ENCODE data around the gene OR6S1. TPM values are rescaled to one million over a fixed set of nuclear protein-coding genes. Genes with fewer than 3 reads are reported as not detected.

The OR6S1 gene
- total and polyA plus RNA-seq, 10 of the 15 experiments (the other 5 are each of a cell fraction or from before 2014, with no cell fraction given), result 0.22 to 0.67 (median 0.43) TPM; not detected in 4

DNA sequence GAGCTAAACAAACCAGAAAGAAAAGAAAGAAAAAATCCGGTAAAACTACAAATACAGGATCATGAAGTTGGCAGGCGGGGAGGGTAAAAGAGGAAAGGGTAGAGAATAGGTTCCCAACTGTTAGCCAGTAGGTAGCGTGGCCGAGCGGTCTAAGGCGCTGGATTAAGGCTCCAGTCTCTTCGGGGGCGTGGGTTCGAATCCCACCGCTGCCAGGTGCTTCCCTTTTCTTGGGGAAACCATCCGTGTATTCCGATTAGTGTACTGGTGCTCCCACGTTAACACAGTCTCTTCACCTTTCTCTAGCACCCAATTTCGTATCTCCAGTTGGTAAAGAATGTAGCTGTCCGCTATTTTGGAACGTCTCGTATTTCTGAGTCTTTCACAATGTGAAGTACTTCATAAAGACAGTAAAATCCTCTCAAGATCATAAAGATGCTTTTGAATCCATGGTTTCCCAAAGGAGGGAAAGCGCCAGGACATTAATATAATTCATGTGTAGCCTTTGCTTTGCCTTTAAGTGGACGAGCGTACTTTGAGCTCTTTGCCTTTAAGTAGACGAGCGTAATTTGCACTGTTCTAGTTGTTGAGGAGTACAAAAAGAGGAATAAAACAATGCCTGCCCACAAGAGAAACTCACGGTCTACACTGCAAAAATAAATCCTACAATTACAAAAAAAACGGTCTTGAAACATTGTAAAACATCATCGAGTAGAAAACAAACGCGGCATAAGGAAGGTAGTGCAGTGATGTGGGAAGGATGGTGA lies 31.3 kb downstream of the OR6S1 start (continued):
- TF ChIP-seq JUNB (IDR thresholded peaks at IDR 0.05) (no peak), MEF2B (IDR thresholded peaks at IDR 0.05; ENCODE audit: partially characterized antibody, poor library complexity, severe bottlenecking) (no peak), POLR2AphosphoS5 (IDR thresholded peaks at IDR 0.05; ENCODE audit: low read length) (no peak), IRF5 (IDR thresholded peaks at IDR 0.05; ENCODE audit: borderline replicate concordance) (no peak), NBN (IDR thresholded peaks at IDR 0.05) (0 out of 2 replicates have a peak, but pooled peaks have one; percentile 4), RAD21 (IDR thresholded peaks at IDR 0.05; ENCODE audit: insufficient read depth, low read depth, low read length) (no peak), FOS (IDR thresholded peaks at IDR 0.05; ENCODE audit: borderline replicate concordance, extremely low read depth, insufficient read length) (no peak), YY1 (IDR thresholded peaks at IDR 0.05; ENCODE audit: low read depth, low read length) (peak; percentile 27; the same call in 1 of the 2 replicates), RELA (IDR thresholded peaks at IDR 0.05; ENCODE audit: borderline replicate concordance, partially characterized antibody) (no peak), FOXM1 (IDR thresholded peaks at IDR 0.05; ENCODE audit: low read depth, low read length) (no peak), MYC (IDR thresholded peaks at IDR 0.05; ENCODE audit: insufficient read depth, insufficient read length, insufficient replicate concordance, low read length, severe bottlenecking) (no peak), ZNF207 (IDR thresholded peaks at IDR 0.05; ENCODE audit: borderline replicate concordance) (no peak), ASH2L (IDR thresholded peaks at IDR 0.05; ENCODE audit: borderline replicate concordance, low read depth) (no peak), RB1 (IDR thresholded peaks at IDR 0.05; ENCODE audit: borderline replicate concordance) (0 out of 2 replicates have a peak, but pooled peaks have one; percentile 20), PAX8 (IDR thresholded peaks at IDR 0.05) (no peak), ZNF384 (IDR thresholded peaks at IDR 0.05; ENCODE audit: borderline replicate concordance, low read depth, low read length) (no peak), IKZF2 (IDR thresholded peaks at IDR 0.05) (peak; percentile 16 to 19; a peak in 2 of 4 replicates), BHLHE40 (IDR thresholded peaks at IDR 0.05; ENCODE audit: borderline replicate concordance in 1 of 2, low read depth in 2 of 2, low read length in 1 of 2) (no peak)
- TF ChIP-seq, protein P1, sequence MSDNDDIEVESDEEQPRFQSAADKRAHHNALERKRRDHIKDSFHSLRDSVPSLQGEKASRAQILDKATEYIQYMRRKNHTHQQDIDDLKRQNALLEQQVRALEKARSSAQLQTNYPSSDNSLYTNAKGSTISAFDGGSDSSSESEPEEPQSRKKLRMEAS (IDR thresholded peaks at IDR 0.05; ENCODE audit: low read depth, low read length), result no peak
- TF ChIP-seq, protein P2, sequence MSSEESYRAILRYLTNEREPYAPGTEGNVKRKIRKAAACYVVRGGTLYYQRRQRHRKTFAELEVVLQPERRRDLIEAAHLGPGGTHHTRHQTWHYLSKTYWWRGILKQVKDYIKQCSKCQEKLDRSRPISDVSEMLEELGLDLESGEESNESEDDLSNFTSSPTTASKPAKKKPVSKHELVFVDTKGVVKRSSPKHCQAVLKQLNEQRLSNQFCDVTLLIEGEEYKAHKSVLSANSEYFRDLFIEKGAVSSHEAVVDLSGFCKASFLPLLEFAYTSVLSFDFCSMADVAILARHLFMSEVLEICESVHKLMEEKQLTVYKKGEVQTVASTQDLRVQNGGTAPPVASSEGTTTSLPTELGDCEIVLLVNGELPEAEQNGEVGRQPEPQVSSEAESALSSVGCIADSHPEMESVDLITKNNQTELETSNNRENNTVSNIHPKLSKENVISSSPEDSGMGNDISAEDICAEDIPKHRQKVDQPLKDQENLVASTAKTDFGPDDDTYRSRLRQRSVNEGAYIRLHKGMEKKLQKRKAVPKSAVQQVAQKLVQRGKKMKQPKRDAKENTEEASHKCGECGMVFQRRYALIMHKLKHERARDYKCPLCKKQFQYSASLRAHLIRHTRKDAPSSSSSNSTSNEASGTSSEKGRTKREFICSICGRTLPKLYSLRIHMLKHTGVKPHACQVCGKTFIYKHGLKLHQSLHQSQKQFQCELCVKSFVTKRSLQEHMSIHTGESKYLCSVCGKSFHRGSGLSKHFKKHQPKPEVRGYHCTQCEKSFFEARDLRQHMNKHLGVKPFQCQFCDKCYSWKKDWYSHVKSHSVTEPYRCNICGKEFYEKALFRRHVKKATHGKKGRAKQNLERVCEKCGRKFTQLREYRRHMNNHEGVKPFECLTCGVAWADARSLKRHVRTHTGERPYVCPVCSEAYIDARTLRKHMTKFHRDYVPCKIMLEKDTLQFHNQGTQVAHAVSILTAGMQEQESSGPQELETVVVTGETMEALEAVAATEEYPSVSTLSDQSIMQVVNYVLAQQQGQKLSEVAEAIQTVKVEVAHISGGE (CRISPR knock-in tag; IDR thresholded peaks at IDR 0.05), result no peak
- TF ChIP-seq, protein P3, sequence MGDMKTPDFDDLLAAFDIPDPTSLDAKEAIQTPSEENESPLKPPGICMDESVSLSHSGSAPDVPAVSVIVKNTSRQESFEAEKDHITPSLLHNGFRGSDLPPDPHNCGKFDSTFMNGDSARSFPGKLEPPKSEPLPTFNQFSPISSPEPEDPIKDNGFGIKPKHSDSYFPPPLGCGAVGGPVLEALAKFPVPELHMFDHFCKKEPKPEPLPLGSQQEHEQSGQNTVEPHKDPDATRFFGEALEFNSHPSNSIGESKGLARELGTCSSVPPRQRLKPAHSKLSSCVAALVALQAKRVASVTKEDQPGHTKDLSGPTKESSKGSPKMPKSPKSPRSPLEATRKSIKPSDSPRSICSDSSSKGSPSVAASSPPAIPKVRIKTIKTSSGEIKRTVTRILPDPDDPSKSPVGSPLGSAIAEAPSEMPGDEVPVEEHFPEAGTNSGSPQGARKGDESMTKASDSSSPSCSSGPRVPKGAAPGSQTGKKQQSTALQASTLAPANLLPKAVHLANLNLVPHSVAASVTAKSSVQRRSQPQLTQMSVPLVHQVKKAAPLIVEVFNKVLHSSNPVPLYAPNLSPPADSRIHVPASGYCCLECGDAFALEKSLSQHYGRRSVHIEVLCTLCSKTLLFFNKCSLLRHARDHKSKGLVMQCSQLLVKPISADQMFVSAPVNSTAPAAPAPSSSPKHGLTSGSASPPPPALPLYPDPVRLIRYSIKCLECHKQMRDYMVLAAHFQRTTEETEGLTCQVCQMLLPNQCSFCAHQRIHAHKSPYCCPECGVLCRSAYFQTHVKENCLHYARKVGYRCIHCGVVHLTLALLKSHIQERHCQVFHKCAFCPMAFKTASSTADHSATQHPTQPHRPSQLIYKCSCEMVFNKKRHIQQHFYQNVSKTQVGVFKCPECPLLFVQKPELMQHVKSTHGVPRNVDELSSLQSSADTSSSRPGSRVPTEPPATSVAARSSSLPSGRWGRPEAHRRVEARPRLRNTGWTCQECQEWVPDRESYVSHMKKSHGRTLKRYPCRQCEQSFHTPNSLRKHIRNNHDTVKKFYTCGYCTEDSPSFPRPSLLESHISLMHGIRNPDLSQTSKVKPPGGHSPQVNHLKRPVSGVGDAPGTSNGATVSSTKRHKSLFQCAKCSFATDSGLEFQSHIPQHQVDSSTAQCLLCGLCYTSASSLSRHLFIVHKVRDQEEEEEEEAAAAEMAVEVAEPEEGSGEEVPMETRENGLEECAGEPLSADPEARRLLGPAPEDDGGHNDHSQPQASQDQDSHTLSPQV (IDR thresholded peaks at IDR 0.05), result no peak

Measured in GM12878 (cell line).